GM12872 (cell line): ENCODE measurements around the gene MEF2C.

Experiments used
- CTCF ChIP-seq: IDR thresholded peaks from 3 replicates; pipeline ENCODE4 v1.5.1; 2011; ENCODE audit warnings: low read depth, mild to moderate bottlenecking, low read length, moderate library complexity; ENCODE audit not compliant: insufficient read depth

MEF2C gene

GRCh38 chr5:88732181-88732633, 150.8 kb downstream of the MEF2C start:
- TF ChIP-seq CTCF, result peak; percentile 4; the same call in 1 of the 3 replicates

GRCh38 chr5:88729829-88730182, 153.2 kb downstream of the MEF2C start:
- no peak for TF ChIP-seq CTCF

- TF ChIP-seq CTCF, result peak; percentile 55; the same call in 2 of the 3 replicates
These were observed 153.7 kb downstream of the MEF2C start for GRCh38 chr5:88729084-88729828.

- peak; percentile 34; the same call in 1 of the 3 replicates for TF ChIP-seq CTCF
These were observed 155.2 kb downstream of the MEF2C start for GRCh38 chr5:88727705-88728313.

GRCh38 chr5:88725454-88725853, 157.5 kb downstream of the MEF2C start:
- TF ChIP-seq CTCF, result no peak

- TF ChIP-seq CTCF, result peak; percentile 11; the same call in 1 of the 3 replicates
These were observed 158.8 kb downstream of the MEF2C start for GRCh38 chr5:88724201-88724600.

GRCh38 chr5:88722546-88723073, 160.4 kb downstream of the MEF2C start:
- TF ChIP-seq CTCF, result no peak
